H9 (cell line): Measurements from ENCODE around the gene TAF4. TPM values are rescaled to one million over a fixed set of nuclear protein-coding genes. Genes with fewer than 3 reads are reported as not detected.

Source experiments
- DNase-seq: peaks from one replicate; pipeline ENCODE4 v3.0.0-alpha.2; 2017
- H2AFZ ChIP-seq: one replicate; pipeline ENCODE4 v1.6.1; 2013; ENCODE audit warnings: mild to moderate bottlenecking, low read length, control low read depth, moderate library complexity
- H2AK5ac ChIP-seq: 2 replicates; pipeline ENCODE4 v1.6.1; 2013; ENCODE audit warnings: low read length, control low read depth, mixed read lengths; ENCODE audit not compliant: insufficient read length
- H2BK120ac ChIP-seq: one replicate; pipeline ENCODE4 v1.6.1; 2013; ENCODE audit warnings: low read depth, mild to moderate bottlenecking, low read length, control low read depth, inconsistent platforms; ENCODE audit not compliant: poor library complexity, severe bottlenecking
- H2BK12ac ChIP-seq: 2 replicates; pipeline ENCODE4 v1.6.1; 2013; ENCODE audit warnings: low read length, control low read depth, mixed read lengths, low read depth; ENCODE audit not compliant: insufficient read length
- H2BK15ac ChIP-seq: 2 replicates; pipeline ENCODE4 v1.6.1; 2013; ENCODE audit warnings: low read depth, low read length, control low read depth
- H2BK20ac ChIP-seq: one replicate; pipeline ENCODE4 v1.6.1; 2013; ENCODE audit warnings: low read depth, mild to moderate bottlenecking, low read length, control low read depth, inconsistent platforms; ENCODE audit not compliant: poor library complexity, severe bottlenecking
- H2BK5ac ChIP-seq: 2 replicates; pipeline ENCODE4 v1.6.1; 2013; ENCODE audit warnings: low read length, control low read depth, mixed read lengths; ENCODE audit not compliant: insufficient read length
- H3K14ac ChIP-seq: 2 replicates; pipeline ENCODE4 v1.6.1; 2013; ENCODE audit warnings: low read length, control low read depth; ENCODE audit not compliant: insufficient read depth
- H3K18ac ChIP-seq: 2 replicates; pipeline ENCODE4 v1.6.1; 2013; ENCODE audit warnings: low read depth, mild to moderate bottlenecking, mixed read lengths, low read length, control low read depth; ENCODE audit not compliant: insufficient read length
- H3K23ac ChIP-seq: 2 replicates; pipeline ENCODE4 v1.6.1; 2013; ENCODE audit warnings: low read length, control low read depth, mixed read lengths, low read depth; ENCODE audit not compliant: insufficient read length
- H3K23me2 ChIP-seq: 2 replicates; pipeline ENCODE4 v1.6.1; 2013; ENCODE audit warnings: low read depth, mild to moderate bottlenecking, mixed read lengths, low read length, control low read depth; ENCODE audit not compliant: insufficient read length, poor library complexity, severe bottlenecking
- H3K27ac ChIP-seq: 2 replicates; pipeline ENCODE4 v1.5.1; 2013; ENCODE audit warnings: low read length, control low read depth, mixed read lengths, low read depth; ENCODE audit not compliant: insufficient read length
- H3K27me3 ChIP-seq: 2 replicates; pipeline ENCODE4 v1.6.1; 2013; ENCODE audit warnings: low read length, control low read depth, inconsistent platforms; ENCODE audit not compliant: insufficient read depth
- H3K4ac ChIP-seq: 2 replicates; pipeline ENCODE4 v1.6.1; 2013; ENCODE audit warnings: low read depth, mild to moderate bottlenecking, control low read depth, inconsistent platforms, low read length, moderate library complexity
- H3K4me1 ChIP-seq: 2 replicates; pipeline ENCODE4 v1.6.1; 2013; ENCODE audit warnings: low read length, control low read depth, inconsistent platforms; ENCODE audit not compliant: insufficient read depth
- H3K4me2 ChIP-seq: 2 replicates; pipeline ENCODE4 v1.6.1; 2013; ENCODE audit warnings: low read length, control low read depth, mixed read lengths; ENCODE audit not compliant: insufficient read length, insufficient read depth
- H3K56ac ChIP-seq: 2 replicates; pipeline ENCODE4 v1.6.1; 2013; ENCODE audit warnings: low read depth, mild to moderate bottlenecking, mixed read lengths, low read length, control low read depth; ENCODE audit not compliant: insufficient read length
- H3K79me1 ChIP-seq: 2 replicates; pipeline ENCODE4 v1.6.1; 2013; ENCODE audit warnings: low read depth, mild to moderate bottlenecking, moderate library complexity, low read length, control low read depth, inconsistent platforms; ENCODE audit not compliant: insufficient read depth, poor library complexity, severe bottlenecking
- H3K79me2 ChIP-seq: 2 replicates; pipeline ENCODE4 v1.6.1; 2013; ENCODE audit warnings: low read length, control low read depth, inconsistent platforms; ENCODE audit not compliant: insufficient read depth
- H3K9ac ChIP-seq: 2 replicates; pipeline ENCODE4 v1.6.1; 2013; ENCODE audit warnings: low read length, control low read depth, mixed read lengths; ENCODE audit not compliant: insufficient read length; ENCODE audit errors: extremely low read depth
- H3K9me3 ChIP-seq: one replicate; pipeline ENCODE4 v1.6.1; 2013; ENCODE audit warnings: low read depth, low read length, inconsistent platforms; ENCODE audit not compliant: control insufficient read depth
- H3T11ph ChIP-seq: one replicate; pipeline ENCODE4 v1.6.1; 2013; ENCODE audit warnings: mild to moderate bottlenecking, low read length, control low read depth, inconsistent platforms
- H4K20me1 ChIP-seq: one replicate; pipeline ENCODE4 v1.6.1; 2013; ENCODE audit not compliant: control insufficient read depth, insufficient read length, insufficient read depth
- H4K5ac ChIP-seq: 2 replicates; pipeline ENCODE4 v1.6.1; 2013; ENCODE audit warnings: low read depth, mild to moderate bottlenecking, mixed read lengths, low read length, control low read depth; ENCODE audit not compliant: insufficient read length
- H4K8ac ChIP-seq: replicated peaks from 2 replicates; pipeline ENCODE4 v1.6.1; 2013; ENCODE audit warnings: low read length, control low read depth, mixed read lengths, low read depth; ENCODE audit not compliant: insufficient read length
- H4K91ac ChIP-seq: 2 replicates; pipeline ENCODE4 v1.6.1; 2013; ENCODE audit warnings: low read depth, mild to moderate bottlenecking, moderate library complexity, mixed read lengths, low read length, control low read depth; ENCODE audit not compliant: insufficient read length
- H3K27ac Mint-ChIP-seq, 3 experiments: 2 replicates in 2 of 3; 3 replicates in 1 of 3; pipeline ENCODE4 v1.8.0; 2020 to 2021; ENCODE audit warnings: mixed read lengths in 3 of 3, mild to moderate bottlenecking in 1 of 3, moderate library complexity in 1 of 3
- H3K27me3 Mint-ChIP-seq: 2 replicates; pipeline ENCODE4 v1.8.0; 2021; ENCODE audit warnings: low read depth, mild to moderate bottlenecking, moderate library complexity, mixed read lengths
- H3K36me3 Mint-ChIP-seq, 3 experiments: 2 replicates in 2 of 3; 3 replicates in 1 of 3; pipeline ENCODE4 v1.8.0; 2020 to 2021; ENCODE audit warnings: low read depth in 3 of 3, mixed read lengths in 3 of 3; ENCODE audit not compliant: insufficient read depth in 1 of 3
- H3K4me1 Mint-ChIP-seq, 2 experiments: 2 replicates each; pipeline ENCODE4 v1.8.0; 2020; ENCODE audit warnings: mixed read lengths in 2 of 2
- H3K4me3 Mint-ChIP-seq, 2 experiments: 2 replicates in 1 of 2; 3 replicates in 1 of 2; pipeline ENCODE4 v1.8.0; 2020 to 2021; ENCODE audit warnings: mild to moderate bottlenecking in 2 of 2, mixed read lengths in 2 of 2, moderate library complexity in 1 of 2
- H3K9me3 Mint-ChIP-seq, 2 experiments: 2 replicates in 1 of 2; 3 replicates in 1 of 2; pipeline ENCODE4 v1.8.0; 2020; ENCODE audit warnings: mild to moderate bottlenecking in 2 of 2, mixed read lengths in 2 of 2, moderate library complexity in 1 of 2
- WGBS: extraction: QIAGEN DNeasy Blood & Tissue Kit; methylation state at CpG from one replicate; pipeline ENCODE4 v1.1.7; 2013; ENCODE audit warnings: missing lambda C conversion rate, low lambda C conversion rate, mixed read lengths; ENCODE audit not compliant: insufficient read length; ENCODE audit errors: extremely low coverage; 5-methylcytosine and 5-hydroxymethylcytosine counted together
- total RNA-seq: library from RNA; stranded (reverse); gene quantifications from 2 replicates; pipeline ENCODE4 v1.2.1, GENCODE V29; 2021
- TF ChIP-seq, protein P1 (sequence below): fragments of 200-600 bp; sonication (generic); conservative IDR thresholded peaks from 3 replicates; pipeline ENCODE4 v1.8.0; 2021; ENCODE audit warnings: antibody characterized with exemption, mild to moderate bottlenecking

The TAF4 gene
- total RNA-seq, 1 experiment from 2014 or later, result 30.8 TPM

DNA sequence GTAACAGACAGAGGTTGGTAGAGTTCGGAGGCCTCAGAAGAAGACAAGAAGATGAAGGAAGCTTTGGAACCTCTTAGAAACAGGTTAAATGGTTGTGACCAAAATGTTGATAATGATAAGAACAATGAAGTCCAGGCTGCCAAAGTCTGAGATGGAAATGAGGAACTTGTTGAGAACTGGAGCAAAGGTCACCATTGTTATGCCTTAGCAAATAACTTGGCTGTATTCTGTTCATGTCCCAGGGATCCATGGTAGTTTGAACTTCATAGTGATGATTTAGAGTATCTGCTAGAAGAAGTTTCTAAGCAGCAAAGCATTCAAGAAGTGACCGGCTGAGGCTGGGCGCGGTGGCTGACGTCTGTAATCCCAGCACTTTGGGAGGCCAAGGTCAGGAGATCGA, 45.5 kb upstream of the TAF4 start:
- no CpG with 5 or more reads among the region's 6 CpGs for WGBS
- Histone ChIP-seq H3K27ac (no peak overlapping the region), H3T11ph (no peak overlapping the region), H3K56ac (no peak overlapping the region), H3K27me3 (no peaks in the 10 kb centered on the region), H2BK15ac (no peak overlapping the region), H3K14ac (no peak overlapping the region), H3K79me2 (no peaks in the 10 kb centered on the region), H3K23me2 (no peaks in the 10 kb centered on the region), H2AK5ac (no peak overlapping the region), H3K9ac (no peak overlapping the region), H3K9me3 (no peaks in the 10 kb centered on the region), H3K23ac (no peak overlapping the region), H3K18ac (no peak overlapping the region), H3K4me1 (no peaks in the 10 kb centered on the region), H4K20me1 (no peaks in the 10 kb centered on the region), H4K5ac (no peak overlapping the region), H3K4me2 (no peak overlapping the region), H2BK12ac (no peak overlapping the region), H4K8ac (no peak overlapping the region), H2BK20ac (no peak overlapping the region), H2BK120ac (no peak overlapping the region), H2AFZ (no peak overlapping the region), H3K4ac (no peak overlapping the region), H4K91ac (no peak overlapping the region), H2BK5ac (no peak overlapping the region), H3K79me1 (no peaks in the 10 kb centered on the region)
- peaks cover 7 to 15% of the 10 kb centered on the region in 2 experiments for H3K4me1 Mint-ChIP-seq
- DNase-seq, result no peak
- TF ChIP-seq, protein P1, sequence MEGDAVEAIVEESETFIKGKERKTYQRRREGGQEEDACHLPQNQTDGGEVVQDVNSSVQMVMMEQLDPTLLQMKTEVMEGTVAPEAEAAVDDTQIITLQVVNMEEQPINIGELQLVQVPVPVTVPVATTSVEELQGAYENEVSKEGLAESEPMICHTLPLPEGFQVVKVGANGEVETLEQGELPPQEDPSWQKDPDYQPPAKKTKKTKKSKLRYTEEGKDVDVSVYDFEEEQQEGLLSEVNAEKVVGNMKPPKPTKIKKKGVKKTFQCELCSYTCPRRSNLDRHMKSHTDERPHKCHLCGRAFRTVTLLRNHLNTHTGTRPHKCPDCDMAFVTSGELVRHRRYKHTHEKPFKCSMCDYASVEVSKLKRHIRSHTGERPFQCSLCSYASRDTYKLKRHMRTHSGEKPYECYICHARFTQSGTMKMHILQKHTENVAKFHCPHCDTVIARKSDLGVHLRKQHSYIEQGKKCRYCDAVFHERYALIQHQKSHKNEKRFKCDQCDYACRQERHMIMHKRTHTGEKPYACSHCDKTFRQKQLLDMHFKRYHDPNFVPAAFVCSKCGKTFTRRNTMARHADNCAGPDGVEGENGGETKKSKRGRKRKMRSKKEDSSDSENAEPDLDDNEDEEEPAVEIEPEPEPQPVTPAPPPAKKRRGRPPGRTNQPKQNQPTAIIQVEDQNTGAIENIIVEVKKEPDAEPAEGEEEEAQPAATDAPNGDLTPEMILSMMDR, result no peak
- H3K9me3 Mint-ChIP-seq, result peaks cover 37 to 41% of the 10 kb centered on the region in 2 experiments
- no peak overlapping the region for H3K4me3 Mint-ChIP-seq
- H3K27ac Mint-ChIP-seq, result peak overlapping the region in 1 of 3 experiments; percentile 76; a peak in 1 of 7 replicates
- peaks cover 9 to 11% (median 9%) of the 10 kb centered on the region in 3 experiments; a peak in 6 of 7 replicates for H3K36me3 Mint-ChIP-seq
- H3K27me3 Mint-ChIP-seq, result peaks cover 26% of the 10 kb centered on the region
